T-helper 1 cell (primary cell): ENCODE results near the gene MDFIC.
"Not testable (repeated sequence)": the region's sequence is repeated elsewhere in the genome, so short reads cannot be mapped to it uniquely, and the experiment has no call there.

Source experiments
- DNase-seq, 5 donors: peaks; one replicate each; pipeline ENCODE4 v3.0.0-alpha.2; 2012 to 2020
- total RNA-seq, 4 donors: gene quantifications; one replicate each; lab custom pipeline; 2026; lab: John Stamatoyannopoulos, UW

Gene MDFIC
- total RNA-seq: 111 to 197 (median 154) reads per million in 4 donors

- peak; percentile 30 to 73 (median 47) for DNase-seq
These were observed at the start of gene MDFIC for GRCh38 chr7:114922026-114922651. Gene MDFIC (plus strand): TSS chr7:114922094. CDS start chr7:114923034, 940 bp downstream.

- DNase-seq: no peak
These were observed 47.7 kb upstream of the MDFIC start for GRCh38 chr7:114874170-114874569.

GRCh38 chr7:114875186-114875585 is 46.7 kb upstream of the MDFIC start:
- DNase-seq: no peak

- no peak for DNase-seq
These were observed 42.3 kb upstream of the MDFIC start for GRCh38 chr7:114879554-114879953.

- no peak for DNase-seq
These were observed 36.1 kb upstream of the MDFIC start for GRCh38 chr7:114885836-114886235.

GRCh38 chr7:114886241-114886640 is 35.7 kb upstream of the MDFIC start:
- no peak for DNase-seq

- DNase-seq: not testable (repeated sequence)
These were observed 32.8 kb upstream of the MDFIC start for GRCh38 chr7:114889116-114889515.

GRCh38 chr7:114889646-114890285 is 32.1 kb upstream of the MDFIC start:
- DNase-seq: peak in 1 of 5 donors; percentile 83

GRCh38 chr7:114890561-114890960 is 31.3 kb upstream of the MDFIC start:
- DNase-seq: no peak

GRCh38 chr7:114900127-114900526 is 21.8 kb upstream of the MDFIC start:
- no peak for DNase-seq

- no peak for DNase-seq
These were observed 20.1 kb upstream of the MDFIC start for GRCh38 chr7:114901771-114902170.

GRCh38 chr7:114903131-114903530 is 18.8 kb upstream of the MDFIC start:
- DNase-seq: no peak

GRCh38 chr7:114910787-114911186 is 11.1 kb upstream of the MDFIC start:
- DNase-seq: no peak

- DNase-seq: no peak
These were observed 10.5 kb upstream of the MDFIC start for GRCh38 chr7:114911411-114911810.

GRCh38 chr7:114916261-114916892 is 5.5 kb upstream of the MDFIC start:
- DNase-seq: peak in 1 of 5 donors; percentile 59

- DNase-seq: no peak
These were observed 4.6 kb upstream of the MDFIC start for GRCh38 chr7:114917211-114917839.

GRCh38 chr7:114919587-114919986 is 2.3 kb upstream of the MDFIC start:
- no peak for DNase-seq

- peak; percentile 9 to 60 (median 19) for DNase-seq
These were observed 266 bp upstream of the MDFIC start for GRCh38 chr7:114921631-114922025.

- peak; percentile 20 to 86 (median 56) for DNase-seq
These were observed 933 bp downstream of the MDFIC start for GRCh38 chr7:114922652-114923402.

- DNase-seq: no peak
These were observed 1.5 kb downstream of the MDFIC start for GRCh38 chr7:114923403-114923713.

- peak in 1 of 5 donors; percentile 43 for DNase-seq
These were observed 2.3 kb downstream of the MDFIC start for GRCh38 chr7:114924038-114924712.

- no peak for DNase-seq
These were observed 3.5 kb downstream of the MDFIC start for GRCh38 chr7:114925434-114925833.
